Neural crest cell (in vitro differentiated cells): ENCODE measurements around the gene CDK12. TPM values are rescaled to one million over a fixed set of nuclear protein-coding genes. Genes with fewer than 3 reads are reported as not detected.

Experiments
- DNase-seq: peaks from one replicate; pipeline ENCODE4 v3.0.0; 2021; ENCODE audit warnings: low read depth, mixed read lengths, low spot score
- H3K27ac Mint-ChIP-seq: one replicate; pipeline ENCODE4 v1.8.0; 2021; ENCODE audit warnings: mild to moderate bottlenecking, mixed read lengths; ENCODE audit not compliant: unreplicated experiment
- H3K27me3 Mint-ChIP-seq: 2 replicates; pipeline ENCODE4 v1.8.0; 2021; ENCODE audit warnings: low read depth, mild to moderate bottlenecking, mixed read lengths
- H3K36me3 Mint-ChIP-seq: 2 replicates; pipeline ENCODE4 v1.8.0; 2021; ENCODE audit warnings: low read depth, mild to moderate bottlenecking, mixed read lengths
- H3K4me1 Mint-ChIP-seq: 2 replicates; pipeline ENCODE4 v1.8.0; 2021; ENCODE audit warnings: mixed read lengths
- H3K4me3 Mint-ChIP-seq: one replicate; pipeline ENCODE4 v1.8.0; 2021; ENCODE audit warnings: mild to moderate bottlenecking, mixed read lengths
- H3K9me3 Mint-ChIP-seq: 2 replicates; pipeline ENCODE4 v1.8.0; 2021; ENCODE audit warnings: mixed read lengths
- CTCF ChIP-seq: fragments of 200-600 bp; sonication (generic); conservative IDR thresholded peaks from 2 replicates; pipeline ENCODE4 v1.5.0; 2021; ENCODE audit warnings: antibody characterized with exemption, mild to moderate bottlenecking
- total RNA-seq: library from RNA; stranded (reverse); gene quantifications from 2 replicates; pipeline ENCODE4 v1.2.1, GENCODE V29; 2021

The CDK12 gene
- total RNA-seq, 1 donor from 2014 or later = 69.8 TPM

GRCh38 chr17:39581759-39582085, 120.4 kb downstream of the CDK12 start:
- Mint-ChIP-seq H3K4me1 (peaks cover 12% of the 10 kb centered on the region), H3K9me3 (no peaks in the 10 kb centered on the region), H3K36me3 (no peaks in the 10 kb centered on the region), H3K27me3 (peaks cover 32% of the 10 kb centered on the region), H3K27ac (no peak overlapping the region), H3K4me3 (no peak overlapping the region)
- DNase-seq = no peak
- no peak for TF ChIP-seq CTCF

GRCh38 chr17:39582658-39583057, 121.4 kb downstream of the CDK12 start:
- Mint-ChIP-seq H3K27me3 (peaks cover 39% of the 10 kb centered on the region), H3K4me3 (no peak overlapping the region), H3K9me3 (no peaks in the 10 kb centered on the region), H3K27ac (no peak overlapping the region), H3K4me1 (peaks cover 12% of the 10 kb centered on the region), H3K36me3 (no peaks in the 10 kb centered on the region)
- no peak for TF ChIP-seq CTCF
- DNase-seq = no peak

Other genes with a start within 250 kb of the CDK12 start
- gene STAC2, start 235.5 kb upstream of the CDK12 start, total RNA-seq = 1.0 and 1.2 TPM in 2 replicates
- 13.8 and 14.3 TPM in 2 replicates for gene FBXL20, start 59.9 kb upstream of the CDK12 start, total RNA-seq
- gene MED1, start 10.2 kb upstream of the CDK12 start, total RNA-seq = 63.4 and 65.0 TPM in 2 replicates
- not detected in 2 replicates for gene NEUROD2, start 146.4 kb downstream of the CDK12 start, total RNA-seq
- not detected in 2 replicates for gene PPP1R1B, start 165.5 kb downstream of the CDK12 start, total RNA-seq
- 60.6 and 64.8 TPM in 2 replicates for gene STARD3, start 175.7 kb downstream of the CDK12 start, total RNA-seq
- gene TCAP, start 203.9 kb downstream of the CDK12 start, total RNA-seq = 1.9 and 2.8 TPM in 2 replicates
- 0.84 and 0.86 TPM in 2 replicates for gene PNMT, start 207.0 kb downstream of the CDK12 start, total RNA-seq
- 18.2 and 21.7 TPM in 2 replicates for gene PGAP3, start 226.6 kb downstream of the CDK12 start, total RNA-seq
- 78.4 and 82.9 TPM in 2 replicates for gene ERBB2, start 238.6 kb downstream of the CDK12 start, total RNA-seq